H9 (cell line): ENCODE data around the gene IL1RAPL2. TPM values are rescaled to one million over a fixed set of nuclear protein-coding genes. Genes with fewer than 3 reads are reported as not detected.

ENCODE experiments used
- DNase-seq: peaks from one replicate; pipeline ENCODE4 v3.0.0-alpha.2; 2017
- H2AFZ ChIP-seq: one replicate; pipeline ENCODE4 v1.6.1; 2013; ENCODE audit warnings: mild to moderate bottlenecking, low read length, control low read depth, moderate library complexity
- H2AK5ac ChIP-seq: 2 replicates; pipeline ENCODE4 v1.6.1; 2013; ENCODE audit warnings: low read length, control low read depth, mixed read lengths; ENCODE audit not compliant: insufficient read length
- H2BK120ac ChIP-seq: one replicate; pipeline ENCODE4 v1.6.1; 2013; ENCODE audit warnings: low read depth, mild to moderate bottlenecking, low read length, control low read depth, inconsistent platforms; ENCODE audit not compliant: poor library complexity, severe bottlenecking
- H2BK12ac ChIP-seq: 2 replicates; pipeline ENCODE4 v1.6.1; 2013; ENCODE audit warnings: low read length, control low read depth, mixed read lengths, low read depth; ENCODE audit not compliant: insufficient read length
- H2BK15ac ChIP-seq: 2 replicates; pipeline ENCODE4 v1.6.1; 2013; ENCODE audit warnings: low read depth, low read length, control low read depth
- H2BK20ac ChIP-seq: one replicate; pipeline ENCODE4 v1.6.1; 2013; ENCODE audit warnings: low read depth, mild to moderate bottlenecking, low read length, control low read depth, inconsistent platforms; ENCODE audit not compliant: poor library complexity, severe bottlenecking
- H2BK5ac ChIP-seq: 2 replicates; pipeline ENCODE4 v1.6.1; 2013; ENCODE audit warnings: low read length, control low read depth, mixed read lengths; ENCODE audit not compliant: insufficient read length
- H3K14ac ChIP-seq: 2 replicates; pipeline ENCODE4 v1.6.1; 2013; ENCODE audit warnings: low read length, control low read depth; ENCODE audit not compliant: insufficient read depth
- H3K18ac ChIP-seq: 2 replicates; pipeline ENCODE4 v1.6.1; 2013; ENCODE audit warnings: low read depth, mild to moderate bottlenecking, mixed read lengths, low read length, control low read depth; ENCODE audit not compliant: insufficient read length
- H3K23ac ChIP-seq: 2 replicates; pipeline ENCODE4 v1.6.1; 2013; ENCODE audit warnings: low read length, control low read depth, mixed read lengths, low read depth; ENCODE audit not compliant: insufficient read length
- H3K23me2 ChIP-seq: 2 replicates; pipeline ENCODE4 v1.6.1; 2013; ENCODE audit warnings: low read depth, mild to moderate bottlenecking, mixed read lengths, low read length, control low read depth; ENCODE audit not compliant: insufficient read length, poor library complexity, severe bottlenecking
- H3K27ac ChIP-seq: 2 replicates; pipeline ENCODE4 v1.5.1; 2013; ENCODE audit warnings: low read length, control low read depth, mixed read lengths, low read depth; ENCODE audit not compliant: insufficient read length
- H3K27me3 ChIP-seq: 2 replicates; pipeline ENCODE4 v1.6.1; 2013; ENCODE audit warnings: low read length, control low read depth, inconsistent platforms; ENCODE audit not compliant: insufficient read depth
- H3K4ac ChIP-seq: 2 replicates; pipeline ENCODE4 v1.6.1; 2013; ENCODE audit warnings: low read depth, mild to moderate bottlenecking, control low read depth, inconsistent platforms, low read length, moderate library complexity
- H3K4me1 ChIP-seq: 2 replicates; pipeline ENCODE4 v1.6.1; 2013; ENCODE audit warnings: low read length, control low read depth, inconsistent platforms; ENCODE audit not compliant: insufficient read depth
- H3K4me2 ChIP-seq: 2 replicates; pipeline ENCODE4 v1.6.1; 2013; ENCODE audit warnings: low read length, control low read depth, mixed read lengths; ENCODE audit not compliant: insufficient read length, insufficient read depth
- H3K56ac ChIP-seq: 2 replicates; pipeline ENCODE4 v1.6.1; 2013; ENCODE audit warnings: low read depth, mild to moderate bottlenecking, mixed read lengths, low read length, control low read depth; ENCODE audit not compliant: insufficient read length
- H3K79me1 ChIP-seq: 2 replicates; pipeline ENCODE4 v1.6.1; 2013; ENCODE audit warnings: low read depth, mild to moderate bottlenecking, moderate library complexity, low read length, control low read depth, inconsistent platforms; ENCODE audit not compliant: insufficient read depth, poor library complexity, severe bottlenecking
- H3K79me2 ChIP-seq: 2 replicates; pipeline ENCODE4 v1.6.1; 2013; ENCODE audit warnings: low read length, control low read depth, inconsistent platforms; ENCODE audit not compliant: insufficient read depth
- H3K9ac ChIP-seq: 2 replicates; pipeline ENCODE4 v1.6.1; 2013; ENCODE audit warnings: low read length, control low read depth, mixed read lengths; ENCODE audit not compliant: insufficient read length; ENCODE audit errors: extremely low read depth
- H3K9me3 ChIP-seq: one replicate; pipeline ENCODE4 v1.6.1; 2013; ENCODE audit warnings: low read depth, low read length, inconsistent platforms; ENCODE audit not compliant: control insufficient read depth
- H3T11ph ChIP-seq: one replicate; pipeline ENCODE4 v1.6.1; 2013; ENCODE audit warnings: mild to moderate bottlenecking, low read length, control low read depth, inconsistent platforms
- H4K20me1 ChIP-seq: one replicate; pipeline ENCODE4 v1.6.1; 2013; ENCODE audit not compliant: control insufficient read depth, insufficient read length, insufficient read depth
- H4K5ac ChIP-seq: 2 replicates; pipeline ENCODE4 v1.6.1; 2013; ENCODE audit warnings: low read depth, mild to moderate bottlenecking, mixed read lengths, low read length, control low read depth; ENCODE audit not compliant: insufficient read length
- H4K8ac ChIP-seq: replicated peaks from 2 replicates; pipeline ENCODE4 v1.6.1; 2013; ENCODE audit warnings: low read length, control low read depth, mixed read lengths, low read depth; ENCODE audit not compliant: insufficient read length
- H4K91ac ChIP-seq: 2 replicates; pipeline ENCODE4 v1.6.1; 2013; ENCODE audit warnings: low read depth, mild to moderate bottlenecking, moderate library complexity, mixed read lengths, low read length, control low read depth; ENCODE audit not compliant: insufficient read length
- H3K27ac Mint-ChIP-seq, 3 experiments: 2 replicates in 2 of 3; 3 replicates in 1 of 3; pipeline ENCODE4 v1.8.0; 2020 to 2021; ENCODE audit warnings: mixed read lengths in 3 of 3, mild to moderate bottlenecking in 1 of 3, moderate library complexity in 1 of 3
- H3K27me3 Mint-ChIP-seq: 2 replicates; pipeline ENCODE4 v1.8.0; 2021; ENCODE audit warnings: low read depth, mild to moderate bottlenecking, moderate library complexity, mixed read lengths
- H3K36me3 Mint-ChIP-seq, 3 experiments: 2 replicates in 2 of 3; 3 replicates in 1 of 3; pipeline ENCODE4 v1.8.0; 2020 to 2021; ENCODE audit warnings: low read depth in 3 of 3, mixed read lengths in 3 of 3; ENCODE audit not compliant: insufficient read depth in 1 of 3
- H3K4me1 Mint-ChIP-seq, 2 experiments: 2 replicates each; pipeline ENCODE4 v1.8.0; 2020; ENCODE audit warnings: mixed read lengths in 2 of 2
- H3K4me3 Mint-ChIP-seq, 2 experiments: 2 replicates in 1 of 2; 3 replicates in 1 of 2; pipeline ENCODE4 v1.8.0; 2020 to 2021; ENCODE audit warnings: mild to moderate bottlenecking in 2 of 2, mixed read lengths in 2 of 2, moderate library complexity in 1 of 2
- H3K9me3 Mint-ChIP-seq, 2 experiments: 2 replicates in 1 of 2; 3 replicates in 1 of 2; pipeline ENCODE4 v1.8.0; 2020; ENCODE audit warnings: mild to moderate bottlenecking in 2 of 2, mixed read lengths in 2 of 2, moderate library complexity in 1 of 2
- CTCF ChIP-seq: fragments of 200-600 bp; sonication (generic); conservative IDR thresholded peaks from 3 replicates; pipeline ENCODE4 v1.8.0; 2021; ENCODE audit warnings: antibody characterized with exemption, mild to moderate bottlenecking
- total RNA-seq: library from RNA; stranded (reverse); gene quantifications from 2 replicates; pipeline ENCODE4 v1.2.1, GENCODE V29; 2021

The IL1RAPL2 gene
- total RNA-seq, 1 experiment from 2014 or later: not detected

GRCh38 chrX:104789784-104790183, 223.8 kb downstream of the IL1RAPL2 start:
- peaks cover 0 to 49% of the 10 kb centered on the region in 2 experiments; a peak in 2 of 5 replicates for H3K9me3 Mint-ChIP-seq
- no peak overlapping the region for H3K23ac ChIP-seq
- H2BK15ac ChIP-seq: no peak overlapping the region
- no peak overlapping the region for H2BK120ac ChIP-seq
- no peak overlapping the region for H4K8ac ChIP-seq
- H4K20me1 ChIP-seq: no peaks in the 10 kb centered on the region
- no peak overlapping the region for H3K4me3 Mint-ChIP-seq
- peaks cover 0 to 3% (median 0%) of the 10 kb centered on the region in 3 experiments; a peak in 1 of 7 replicates for H3K36me3 Mint-ChIP-seq
- no peak overlapping the region for H2AK5ac ChIP-seq
- H3K14ac ChIP-seq: no peak overlapping the region
- H2BK5ac ChIP-seq: no peak overlapping the region
- H3K79me1 ChIP-seq: no peaks in the 10 kb centered on the region
- H3K4me1 ChIP-seq: no peaks in the 10 kb centered on the region
- H3K27ac Mint-ChIP-seq: no peak overlapping the region
- H2AFZ ChIP-seq: no peak overlapping the region
- TF ChIP-seq CTCF: no peak
- H3K27me3 Mint-ChIP-seq: no peaks in the 10 kb centered on the region; the same call in 1 of the 2 replicates
- DNase-seq: no peak
- H3K9me3 ChIP-seq: no peaks in the 10 kb centered on the region
- H3K56ac ChIP-seq: no peak overlapping the region
- H4K91ac ChIP-seq: no peak overlapping the region
- no peak overlapping the region for H3T11ph ChIP-seq
- H3K79me2 ChIP-seq: no peaks in the 10 kb centered on the region
- 0 out of 4 replicates have a peak, but pooled peaks cover 0 to 4% of the 10 kb centered on the region in 2 experiments for H3K4me1 Mint-ChIP-seq
- no peak overlapping the region for H3K18ac ChIP-seq
- no peaks in the 10 kb centered on the region for H3K27me3 ChIP-seq
- H2BK20ac ChIP-seq: no peak overlapping the region
- H3K27ac ChIP-seq: no peak overlapping the region
- no peak overlapping the region for H2BK12ac ChIP-seq
- no peak overlapping the region for H3K4me2 ChIP-seq
- H3K9ac ChIP-seq: no peak overlapping the region
- H3K23me2 ChIP-seq: no peaks in the 10 kb centered on the region
- no peak overlapping the region for H4K5ac ChIP-seq
- H3K4ac ChIP-seq: no peak overlapping the region
